GM12892 (cell line): ENCODE results near the gene UBR3.

Experiments used
- POLR2A ChIP-seq: IDR thresholded peaks from 2 replicates; pipeline ENCODE4 v1.6.1; 2011; ENCODE audit warnings: low read depth, low read length, control low read depth
- TAF1 ChIP-seq: IDR thresholded peaks from 2 replicates; pipeline ENCODE4 v1.6.1; 2011; ENCODE audit warnings: low read depth, mild to moderate bottlenecking, control low read depth, low read length, borderline replicate concordance

GRCh38 chr2:170087413-170087793 is 260.1 kb downstream of the UBR3 start:
- TF ChIP-seq POLR2A: no peak
- no peak for TF ChIP-seq TAF1
